Lung (tissue), 13 donors: ENCODE data around the gene NLRP6. TPM values are rescaled to one million over a fixed set of nuclear protein-coding genes. Genes with fewer than 3 reads are reported as not detected.
"Not testable (repeated sequence)": the region's sequence is repeated elsewhere in the genome, so short reads cannot be mapped to it uniquely, and the experiment has no call there.

ENCODE experiments used
- ATAC-seq: fragments of 200-7000 bp; cut with Tn5 transposase; one replicate; pipeline ENCODE4 v1.9.1; 2020; ENCODE audit warnings: moderate number of reproducible peaks; ENCODE audit not compliant: insufficient read depth, low FRiP score
- DNase-seq, 3 donors: peaks; one replicate each; pipeline ENCODE4 v3.0.0-alpha.2; 2013 to 2017
- H3K27ac ChIP-seq, 2 donors: one replicate each; pipeline ENCODE4 v1.5.1; 2013; ENCODE audit warnings: mild to moderate bottlenecking in 2 of 2, moderate library complexity in 2 of 2, control low read depth in 1 of 2, inconsistent platforms in 1 of 2, low read depth in 1 of 2, low read length in 1 of 2
- H3K27me3 ChIP-seq, 3 donors: one replicate each; pipeline ENCODE4 v1.5.1; 2013; ENCODE audit warnings: low read length in 2 of 3; ENCODE audit not compliant: control insufficient read depth in 3 of 3, insufficient read depth in 3 of 3
- H3K36me3 ChIP-seq, 4 donors: one replicate each; pipeline ENCODE4 v1.5.1; 2013; ENCODE audit warnings: low read length in 4 of 4, mild to moderate bottlenecking in 1 of 4, moderate library complexity in 1 of 4; ENCODE audit not compliant: control insufficient read depth in 4 of 4, insufficient read depth in 4 of 4
- H3K4me1 ChIP-seq, 5 donors: one replicate each; pipeline ENCODE4 v1.5.1; 2013; ENCODE audit warnings: low read length in 5 of 5, mild to moderate bottlenecking in 2 of 5, moderate library complexity in 1 of 5; ENCODE audit not compliant: control insufficient read depth in 5 of 5, insufficient read depth in 5 of 5
- H3K4me3 ChIP-seq: one replicate; pipeline ENCODE4 v1.5.1; 2013; ENCODE audit warnings: mild to moderate bottlenecking, control low read depth, moderate library complexity
- H3K9ac ChIP-seq, 2 donors: one replicate each; pipeline ENCODE4 v1.5.1; 2013; ENCODE audit warnings: low read length in 2 of 2, control low read depth in 1 of 2; ENCODE audit not compliant: insufficient read depth in 1 of 2
- H3K9me3 ChIP-seq, 4 donors: one replicate each; pipeline ENCODE4 v1.5.1; 2013; ENCODE audit warnings: low read length in 3 of 4, mild to moderate bottlenecking in 1 of 4, moderate library complexity in 1 of 4; ENCODE audit not compliant: control insufficient read depth in 4 of 4, insufficient read depth in 3 of 4
- WGBS, 2 donors: extraction: QIAGEN DNeasy Blood & Tissue Kit; methylation state at CpG; one replicate each; pipeline ENCODE4 v1.1.7; 2013; 5-methylcytosine and 5-hydroxymethylcytosine counted together
- polyA plus RNA-seq, 2 donors: library from polyadenylated mRNA; stranded (reverse); fragments of 200-250 nt; gene quantifications; one replicate each; pipeline ENCODE4 v1.2.1, GENCODE V29; 2013
- small RNA-seq: library from RNA; depleted of rRNA; stranded (forward); fragments of <200 nt; gene quantifications from one replicate; pipeline ENCODE3, GENCODE V24; 2014; ENCODE audit warnings: low replicate concordance
- total RNA-seq, 2 donors: library from RNA; depleted of rRNA in 1 of 2; stranded (reverse); fragments of >200 nt in 1 of 2; gene quantifications; one replicate each; pipeline ENCODE4 v1.2.1, GENCODE V29; 2014 to 2021
- TF ChIP-seq, protein P1 (sequence below): IDR thresholded peaks from 2 replicates; pipeline ENCODE4 v1.5.1; 2012; ENCODE audit warnings: mild to moderate bottlenecking; ENCODE audit errors: control extremely low read depth, extremely low read depth
- donor health status: control.
- donor health status: control.
- donor health status: Bipolar disorder and iron deficiency.
- donor health status: healthy.
- donor health status: DM: yes; HTN: yes; CAD: no.

NLRP6 gene
- total and polyA plus RNA-seq, 4 donors: 0.08 to 9.6 (median 2.4) TPM

DNA sequence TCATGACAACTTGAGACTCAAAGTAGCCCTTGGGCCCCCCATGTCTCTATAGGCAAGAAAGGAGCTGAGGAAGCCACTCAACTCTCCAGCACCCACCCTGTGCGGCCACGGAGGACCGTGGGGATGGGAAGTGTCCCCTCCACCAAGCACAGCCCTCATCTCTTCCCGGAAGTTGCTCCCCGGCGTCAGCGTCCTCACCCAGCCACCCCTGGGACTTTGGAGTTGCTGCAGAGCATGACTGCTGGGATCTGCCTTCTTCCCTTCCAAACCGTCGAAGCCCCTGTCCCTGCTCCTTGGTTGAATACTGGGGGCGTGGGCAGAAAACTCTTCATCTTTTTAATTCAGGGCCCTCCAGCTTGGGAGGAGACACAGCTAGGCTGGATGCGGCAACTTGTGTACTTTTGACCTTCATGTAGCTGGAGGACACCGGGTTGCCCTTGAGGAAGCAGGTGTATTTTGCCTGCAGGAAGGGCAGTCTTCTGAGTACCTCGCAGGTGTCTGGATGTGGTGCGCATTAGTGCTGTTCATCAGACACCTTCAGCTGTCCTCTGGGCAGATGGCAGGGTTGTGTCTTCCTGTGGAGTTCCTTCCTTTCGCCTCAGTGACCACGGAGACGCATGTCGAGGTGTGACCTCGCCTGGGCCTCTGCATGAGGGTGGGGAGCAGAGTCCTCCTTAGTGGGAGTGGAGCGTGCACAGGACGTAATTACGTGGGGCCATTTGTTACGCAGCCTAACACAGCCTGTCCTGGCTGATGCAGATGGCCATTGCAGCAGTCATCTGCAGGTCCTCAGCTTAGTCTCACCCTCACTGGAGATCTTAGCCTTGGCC is 54.7 kb downstream of the NLRP6 start:
- no peak overlapping the region for H3K9ac ChIP-seq
- ATAC-seq (no peak), DNase-seq (no peak)
- no peak overlapping the region for H3K4me3 ChIP-seq
- TF ChIP-seq, protein P1, sequence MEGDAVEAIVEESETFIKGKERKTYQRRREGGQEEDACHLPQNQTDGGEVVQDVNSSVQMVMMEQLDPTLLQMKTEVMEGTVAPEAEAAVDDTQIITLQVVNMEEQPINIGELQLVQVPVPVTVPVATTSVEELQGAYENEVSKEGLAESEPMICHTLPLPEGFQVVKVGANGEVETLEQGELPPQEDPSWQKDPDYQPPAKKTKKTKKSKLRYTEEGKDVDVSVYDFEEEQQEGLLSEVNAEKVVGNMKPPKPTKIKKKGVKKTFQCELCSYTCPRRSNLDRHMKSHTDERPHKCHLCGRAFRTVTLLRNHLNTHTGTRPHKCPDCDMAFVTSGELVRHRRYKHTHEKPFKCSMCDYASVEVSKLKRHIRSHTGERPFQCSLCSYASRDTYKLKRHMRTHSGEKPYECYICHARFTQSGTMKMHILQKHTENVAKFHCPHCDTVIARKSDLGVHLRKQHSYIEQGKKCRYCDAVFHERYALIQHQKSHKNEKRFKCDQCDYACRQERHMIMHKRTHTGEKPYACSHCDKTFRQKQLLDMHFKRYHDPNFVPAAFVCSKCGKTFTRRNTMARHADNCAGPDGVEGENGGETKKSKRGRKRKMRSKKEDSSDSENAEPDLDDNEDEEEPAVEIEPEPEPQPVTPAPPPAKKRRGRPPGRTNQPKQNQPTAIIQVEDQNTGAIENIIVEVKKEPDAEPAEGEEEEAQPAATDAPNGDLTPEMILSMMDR: no peak
- H3K4me1 ChIP-seq: peaks cover 0 to 30% (median 11%) of the 10 kb centered on the region in 5 donors
- no peak overlapping the region for H3K27ac ChIP-seq
- no peaks in the 10 kb centered on the region for H3K27me3 ChIP-seq
- no peaks in the 10 kb centered on the region for H3K36me3 ChIP-seq
- WGBS, 2 donors: 85 to 90% methylated on average over 23 of the region's 23 CpGs
- peaks cover 0 to 3% (median 0%) of the 10 kb centered on the region in 4 donors for H3K9me3 ChIP-seq

DNA sequence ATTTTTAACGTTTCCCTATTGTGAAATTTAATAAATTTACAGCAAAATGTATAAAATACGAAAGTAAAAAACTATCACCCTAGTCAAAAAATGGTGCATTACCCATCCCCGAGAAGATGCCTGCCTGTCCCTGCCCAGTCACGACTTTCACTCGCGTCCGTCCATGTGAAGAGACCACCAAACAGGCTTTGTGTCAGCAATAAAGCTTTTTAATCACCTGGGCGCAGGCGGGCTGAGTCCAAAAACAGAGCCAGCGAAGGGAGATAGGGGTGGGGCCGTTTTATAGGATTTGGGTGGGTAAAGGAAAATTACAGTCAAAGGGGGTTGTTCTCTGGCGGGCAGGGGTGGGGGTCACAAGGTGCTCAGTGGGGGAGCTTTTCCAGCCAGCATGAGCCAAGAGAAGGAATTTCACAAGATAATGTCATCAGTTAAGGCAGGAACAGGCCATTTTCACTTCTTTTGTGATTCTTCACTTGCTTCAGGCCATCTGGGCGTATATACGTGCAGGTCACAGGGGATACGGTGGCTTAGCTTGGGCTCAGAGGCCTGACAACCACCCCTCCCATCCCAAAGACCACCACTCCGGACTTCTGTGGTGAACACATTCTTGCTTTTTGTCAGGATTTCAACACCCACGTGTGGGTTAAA is 55.5 kb downstream of the NLRP6 start:
- not testable (repeated sequence) for ATAC-seq, DNase-seq, H3K36me3 ChIP-seq, H3K9me3 ChIP-seq, H3K4me3 ChIP-seq, H3K27me3 ChIP-seq
- Histone ChIP-seq H3K9ac (peak overlapping the region in 1 of 2 donors; percentile 1), H3K27ac (peak overlapping the region in 1 of 2 donors; percentile 74), H3K4me1 (peaks cover 0 to 25% (median 11%) of the 10 kb centered on the region in 5 donors)
- 88% methylated on average over 17 of the region's 17 CpGs for WGBS, 2 donors

DNA sequence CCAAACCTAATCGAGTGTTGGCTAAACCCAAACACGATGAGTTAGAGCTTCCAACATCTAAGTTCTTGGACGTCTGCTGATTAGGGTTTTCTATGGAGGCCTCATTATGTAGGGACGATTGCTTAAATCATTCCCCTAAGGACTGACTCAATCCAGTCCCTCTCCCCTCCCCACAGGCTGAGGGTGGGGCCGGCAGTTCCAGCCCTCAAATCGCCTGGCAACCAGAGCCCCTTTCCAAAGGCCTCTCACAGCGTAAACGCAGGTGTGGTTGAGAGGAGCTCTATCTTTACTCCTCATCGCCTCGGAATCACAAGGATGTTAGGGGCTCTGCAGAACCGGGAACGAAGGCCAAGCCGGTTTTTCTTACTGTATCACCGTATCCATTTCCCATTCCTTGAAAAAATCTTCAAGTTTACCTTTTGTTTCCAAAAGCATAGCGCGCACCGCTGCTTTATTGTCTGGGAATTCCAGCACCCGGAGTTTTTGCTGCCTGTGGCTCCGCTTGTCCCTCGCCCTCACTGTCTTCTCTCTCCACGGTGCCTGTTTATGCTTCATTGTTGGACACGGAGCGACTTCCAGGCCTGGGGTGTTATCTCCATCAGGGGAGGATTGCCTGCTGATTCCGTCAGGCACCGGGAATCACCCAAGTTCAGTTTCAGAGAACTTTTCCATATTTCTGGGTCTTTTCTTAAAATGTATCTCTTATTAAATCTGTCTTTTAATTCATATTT is 56.2 kb downstream of the NLRP6 start:
- Histone ChIP-seq H3K9me3 (peaks cover 0 to 3% (median 0%) of the 10 kb centered on the region in 4 donors), H3K27me3 (no peaks in the 10 kb centered on the region), H3K4me3 (no peak overlapping the region), H3K36me3 (no peaks in the 10 kb centered on the region), H3K4me1 (peaks cover 0 to 25% (median 11%) of the 10 kb centered on the region in 5 donors), H3K27ac (peak overlapping the region in 1 of 2 donors; percentile 74), H3K9ac (peak overlapping the region in 1 of 2 donors; percentile 1)
- WGBS, 2 donors: 70 to 75% methylated on average over 25 of the region's 25 CpGs
- no peak for ATAC-seq
- DNase-seq: peak in 2 of 3 donors; percentile 50 to 63
- TF ChIP-seq, protein P1: no peak

Small RNAs within 50 kb of the gene (small RNA-seq; reads per million reads assigned to genes)
- gene AC136475.6: not detected

Other genes starting within 250 kb of the NLRP6 start
- gene SCGB1C1, start 85.3 kb upstream of the NLRP6 start, total RNA-seq: not detected
- gene SCGB1C1, start 85.3 kb upstream of the NLRP6 start, polyA plus RNA-seq: not detected
- gene BET1L, start 71.0 kb upstream of the NLRP6 start, total RNA-seq: 10 to 100 TPM; 29.7 to 58.7 TPM
- 10 to 100 TPM; 30.1 to 49.9 TPM for gene BET1L, start 71.0 kb upstream of the NLRP6 start, polyA plus RNA-seq
- gene RIC8A, start 70.7 kb upstream of the NLRP6 start, total RNA-seq: 100 to 1,000 TPM; 104 to 122 TPM
- 10 to 100 TPM; 52.1 to 83.2 TPM for gene RIC8A, start 70.7 kb upstream of the NLRP6 start, polyA plus RNA-seq
- gene SIRT3, start 42.1 kb upstream of the NLRP6 start, total RNA-seq: 10 to 100 TPM; 16.0 to 21.2 TPM
- 10 to 100 TPM; 14.6 to 16.9 TPM for gene SIRT3, start 42.1 kb upstream of the NLRP6 start, polyA plus RNA-seq
- 100 to 1,000 TPM in 1 of 2 donors, 10 to 100 TPM in 1; 75.2 to 131 TPM for gene PSMD13, start 41.4 kb upstream of the NLRP6 start, total RNA-seq
- 100 to 1,000 TPM; 158 to 184 TPM for gene PSMD13, start 41.4 kb upstream of the NLRP6 start, polyA plus RNA-seq
- 10 to 100 TPM; 21.6 to 63.3 TPM for gene PGGHG, start 10.7 kb downstream of the NLRP6 start, total RNA-seq
- gene PGGHG, start 10.7 kb downstream of the NLRP6 start, polyA plus RNA-seq: 100 to 1,000 TPM; 112 to 145 TPM
- not detected for gene IFITM5, start 21.1 kb downstream of the NLRP6 start, total RNA-seq
- not detected for gene IFITM5, start 21.1 kb downstream of the NLRP6 start, polyA plus RNA-seq
- 100 to 1,000 TPM in 1 of 2 donors, 10 to 100 TPM in 1; 75.7 to 656 TPM for gene IFITM2, start 29.4 kb downstream of the NLRP6 start, total RNA-seq
- 1,000 to 10,000 TPM; 1,063 to 4,189 TPM for gene IFITM2, start 29.4 kb downstream of the NLRP6 start, polyA plus RNA-seq
- 100 to 1,000 TPM in 1 of 2 donors, 10 to 100 TPM in 1; 53.3 to 104 TPM for gene IFITM1, start 35.6 kb downstream of the NLRP6 start, total RNA-seq
- 100 to 1,000 TPM; 275 to 531 TPM for gene IFITM1, start 35.6 kb downstream of the NLRP6 start, polyA plus RNA-seq
- 100 to 1,000 TPM; 191 to 903 TPM for gene IFITM3, start 42.5 kb downstream of the NLRP6 start, total RNA-seq
- gene IFITM3, start 42.5 kb downstream of the NLRP6 start, polyA plus RNA-seq: 1,000 to 10,000 TPM; 1,642 to 2,585 TPM
- gene B4GALNT4, start 91.1 kb downstream of the NLRP6 start, total RNA-seq: 1 to 10 TPM; 1.4 to 6.8 TPM
- gene B4GALNT4, start 91.1 kb downstream of the NLRP6 start, polyA plus RNA-seq: 1 to 10 TPM; 2.1 to 4.6 TPM
- gene PKP3, start 115.8 kb downstream of the NLRP6 start, total RNA-seq: 10 to 100 TPM; 15.7 to 63.1 TPM
- gene PKP3, start 115.8 kb downstream of the NLRP6 start, polyA plus RNA-seq: 10 to 100 TPM; 33.8 to 46.8 TPM
- gene SIGIRR, start 136.6 kb downstream of the NLRP6 start, total RNA-seq: 10 to 100 TPM; 25.7 to 87.3 TPM
- gene SIGIRR, start 136.6 kb downstream of the NLRP6 start, polyA plus RNA-seq: 100 to 1,000 TPM in 1 of 2 donors, 10 to 100 TPM in 1; 43.4 to 112 TPM
- gene ANO9, start 163.6 kb downstream of the NLRP6 start, total RNA-seq: 10 to 100 TPM in 1 of 2 donors, 1 to 10 TPM in 1; 5.8 to 17.6 TPM
- 10 to 100 TPM in 1 of 2 donors, 1 to 10 TPM in 1; 8.7 to 18.6 TPM for gene ANO9, start 163.6 kb downstream of the NLRP6 start, polyA plus RNA-seq
- gene PTDSS2, start 171.9 kb downstream of the NLRP6 start, total RNA-seq: 10 to 100 TPM; 26.8 to 29.4 TPM
- gene PTDSS2, start 171.9 kb downstream of the NLRP6 start, polyA plus RNA-seq: 10 to 100 TPM; 20.4 to 36.5 TPM
- gene RNH1, start 228.8 kb downstream of the NLRP6 start, total RNA-seq: 100 to 1,000 TPM; 152 to 313 TPM
- 100 to 1,000 TPM; 153 to 315 TPM for gene RNH1, start 228.8 kb downstream of the NLRP6 start, polyA plus RNA-seq